Measurements from ENCODE around the gene PGC. TPM values are rescaled to one million over a fixed set of nuclear protein-coding genes. Genes with fewer than 3 reads are reported as not detected.

Gene PGC
- total RNA-seq, 1 donor from 2014 or later: not detected

- Mint-ChIP-seq H3K9me3 (no peaks in the 10 kb centered on the region), H3K4me1 (peaks cover 26% of the 10 kb centered on the region), H3K27ac (no peak overlapping the region), H3K27me3 (no peaks in the 10 kb centered on the region), H3K36me3 (ENCODE audit: low read depth) (peaks cover 50% of the 10 kb centered on the region), H3K4me3 (peak overlapping the region; percentile 97)
- ATAC-seq (ENCODE audit: low read depth) (no peak), DNase-seq (no peak)
- TF ChIP-seq CTCF (IDR thresholded peaks at IDR 0.05): no peak
- CTCF ChIA-PET: no interaction called here
- intact Hi-C loops (cut with micrococcal nuclease): loop anchor here (5.0 to 10.0 kb wide), 3 partner anchors 242 to 1105 kb away; partner anchors contain the start of genes FOXP4, NFYA and OARD1
- POLR2A ChIA-PET: no interaction called here
These were observed 42.2 kb upstream of the PGC start for GRCh38 chr6:41789390-41789724.

- Mint-ChIP-seq H3K9me3 (no peaks in the 10 kb centered on the region), H3K4me3 (peak within 1 kb of the TSS; percentile 97), H3K36me3 (ENCODE audit: low read depth) (peaks cover 37% of the 10 kb centered on the region), H3K27ac (peak within 1 kb of the TSS; percentile 97), H3K4me1 (peaks cover 28% of the 10 kb centered on the region), H3K27me3 (no peaks in the 10 kb centered on the region)
- intact Hi-C loops (cut with micrococcal nuclease): loop anchor here (1.0 to 10.0 kb wide), 16 partner anchors 8 to 1107 kb away; partner anchors contain the start of genes BYSL, FOXP4, FRS3 and MED20
- ChIA-PET POLR2A (interaction anchor here (0.6 to 5.1 kb wide), 36 partner anchors 9 to 995 kb away, joined by 3 to 91 read pairs (median 4); partner anchors contain the start of genes BICRAL, BYSL, CCND3 and MED20), CTCF (interaction anchor here (0.6 to 6.7 kb wide), 25 partner anchors 12 to 599 kb away, joined by 3 to 51 read pairs (median 4); partner anchors contain the start of genes BYSL, CCND3, MED20 and TAF8)
- peak; percentile 66 for TF ChIP-seq CTCF (IDR thresholded peaks at IDR 0.05)
- ATAC-seq (ENCODE audit: low read depth): peak; percentile 83
- DNase-seq: peak; percentile 91
These were observed 40.2 kb upstream of the PGC start, which contains the start of gene TOMM6 for GRCh38 chr6:41787219-41787917. TOMM6 (plus strand) TSS chr6:41787694; CDS start chr6:41787698, 4 bp downstream.

GRCh38 chr6:41786451-41787218, 39.4 kb upstream of the PGC start:
- H3K4me3 Mint-ChIP-seq: peak overlapping the region; percentile 97
- ATAC-seq (ENCODE audit: low read depth) (peak; percentile 71), DNase-seq (peak; percentile 91)
- H3K27me3 Mint-ChIP-seq: no peaks in the 10 kb centered on the region
- no peaks in the 10 kb centered on the region for H3K9me3 Mint-ChIP-seq
- POLR2A ChIA-PET: interaction anchor here (0.6 to 5.1 kb wide), 29 partner anchors 8 to 995 kb away, joined by 3 to 91 read pairs (median 4); partner anchors contain the start of genes BICRAL, BYSL, CCND3 and MED20
- TF ChIP-seq CTCF (IDR thresholded peaks at IDR 0.05): no peak
- peaks cover 28% of the 10 kb centered on the region for H3K4me1 Mint-ChIP-seq
- CTCF ChIA-PET: interaction anchor here (0.9 to 6.7 kb wide), 24 partner anchors 9 to 428 kb away, joined by 3 to 51 read pairs (median 6); partner anchors contain the start of genes BYSL, CCND3, MED20 and TAF8
- H3K27ac Mint-ChIP-seq: peak overlapping the region; percentile 97
- H3K36me3 Mint-ChIP-seq (ENCODE audit: low read depth): peaks cover 30% of the 10 kb centered on the region
- intact Hi-C loops (cut with micrococcal nuclease): loop anchor here (1.0 to 10.0 kb wide), 16 partner anchors 7 to 1108 kb away; partner anchors contain the start of genes BYSL, FOXP4, FRS3 and MED20

GRCh38 chr6:41785689-41786450, 38.7 kb upstream of the PGC start:
- CTCF ChIA-PET: interaction anchor here (1.0 to 6.7 kb wide), 15 partner anchors 8 to 429 kb away, joined by 3 to 51 read pairs (median 7); partner anchors contain the start of genes BYSL, MED20 and TAF8
- intact Hi-C loops (cut with micrococcal nuclease): loop anchor here (2.0 to 10.0 kb wide), 6 partner anchors 183 to 1109 kb away; partner anchors contain the start of genes FOXP4, MRPS10, NFYA and OARD1
- Mint-ChIP-seq H3K27ac (peak overlapping the region; percentile 35), H3K4me1 (peaks cover 33% of the 10 kb centered on the region), H3K4me3 (peak overlapping the region; percentile 97), H3K36me3 (ENCODE audit: low read depth) (peaks cover 25% of the 10 kb centered on the region), H3K9me3 (no peaks in the 10 kb centered on the region), H3K27me3 (no peaks in the 10 kb centered on the region)
- TF ChIP-seq CTCF (IDR thresholded peaks at IDR 0.05): no peak
- POLR2A ChIA-PET: interaction anchor here (0.8 to 5.1 kb wide), 10 partner anchors 52 to 432 kb away, joined by 3 to 91 read pairs (median 7); partner anchors contain the start of genes BYSL, MED20, TAF8 and TFEB
- DNase-seq (no peak), ATAC-seq (ENCODE audit: low read depth) (no peak)
